ENCODE data around the gene EMP3. TPM values are rescaled to one million over a fixed set of nuclear protein-coding genes. Genes with fewer than 3 reads are reported as not detected.

The EMP3 gene
- total and polyA plus RNA-seq, 2 experiments from 2014 or later = 6.0 to 25.1 TPM

DNA sequence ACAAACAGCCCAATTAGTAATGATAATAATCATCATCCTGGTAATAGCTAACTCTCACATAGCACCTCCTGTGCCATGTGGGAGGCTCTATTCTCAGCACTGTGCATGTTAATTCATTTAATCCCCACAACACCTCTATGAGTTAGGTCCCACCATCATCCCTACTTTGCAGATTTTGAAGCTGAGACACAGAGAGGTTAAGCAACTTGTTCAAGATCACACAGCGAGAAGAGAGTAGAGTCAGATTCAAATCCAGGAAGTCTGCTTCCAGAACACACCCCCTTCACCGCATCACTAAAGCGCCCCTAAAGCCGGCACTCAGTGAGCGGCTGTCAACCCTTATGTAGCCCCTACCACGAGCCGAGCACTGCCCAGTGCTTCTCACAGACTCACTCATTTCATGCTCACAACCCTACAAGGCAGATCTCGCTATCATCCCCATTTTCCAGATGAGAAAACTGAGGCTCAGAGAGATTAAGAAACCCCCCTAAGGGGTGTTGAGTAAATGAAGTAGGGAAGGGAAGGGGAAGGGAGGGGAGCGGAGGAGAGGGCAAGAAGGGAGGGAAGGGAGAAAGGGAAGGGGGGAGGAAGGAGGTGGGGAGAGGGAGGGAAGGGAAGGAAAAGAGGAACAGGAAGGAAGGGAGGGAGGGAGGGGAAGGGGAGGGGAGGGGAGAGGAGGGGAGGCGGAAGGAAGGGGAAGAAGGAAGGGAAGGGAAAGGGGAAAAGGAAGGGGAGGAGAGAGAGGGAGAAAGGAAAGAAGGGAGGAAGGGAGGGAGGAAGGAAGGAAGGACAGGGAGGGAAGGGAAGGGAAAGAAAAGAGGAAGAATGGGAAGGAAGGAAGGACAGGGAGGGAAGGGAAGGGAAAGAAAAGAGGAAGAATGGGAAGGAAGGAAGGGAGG lies 16.4 kb downstream of the EMP3 start:
- H3K27ac Mint-ChIP-seq = no peak overlapping the region
- peaks cover 11% of the 10 kb centered on the region for H3K27me3 Mint-ChIP-seq (ENCODE audit: insufficient read depth, low read depth, poor library complexity)
- no peak overlapping the region for H3K4me2 ChIP-seq
- H3K4me3 ChIP-seq = no peak overlapping the region
- no peak for TF ChIP-seq EZH2phosphoT487 (IDR thresholded peaks at IDR 0.05; ENCODE audit: unreplicated experiment)
- TF ChIP-seq, protein P1, sequence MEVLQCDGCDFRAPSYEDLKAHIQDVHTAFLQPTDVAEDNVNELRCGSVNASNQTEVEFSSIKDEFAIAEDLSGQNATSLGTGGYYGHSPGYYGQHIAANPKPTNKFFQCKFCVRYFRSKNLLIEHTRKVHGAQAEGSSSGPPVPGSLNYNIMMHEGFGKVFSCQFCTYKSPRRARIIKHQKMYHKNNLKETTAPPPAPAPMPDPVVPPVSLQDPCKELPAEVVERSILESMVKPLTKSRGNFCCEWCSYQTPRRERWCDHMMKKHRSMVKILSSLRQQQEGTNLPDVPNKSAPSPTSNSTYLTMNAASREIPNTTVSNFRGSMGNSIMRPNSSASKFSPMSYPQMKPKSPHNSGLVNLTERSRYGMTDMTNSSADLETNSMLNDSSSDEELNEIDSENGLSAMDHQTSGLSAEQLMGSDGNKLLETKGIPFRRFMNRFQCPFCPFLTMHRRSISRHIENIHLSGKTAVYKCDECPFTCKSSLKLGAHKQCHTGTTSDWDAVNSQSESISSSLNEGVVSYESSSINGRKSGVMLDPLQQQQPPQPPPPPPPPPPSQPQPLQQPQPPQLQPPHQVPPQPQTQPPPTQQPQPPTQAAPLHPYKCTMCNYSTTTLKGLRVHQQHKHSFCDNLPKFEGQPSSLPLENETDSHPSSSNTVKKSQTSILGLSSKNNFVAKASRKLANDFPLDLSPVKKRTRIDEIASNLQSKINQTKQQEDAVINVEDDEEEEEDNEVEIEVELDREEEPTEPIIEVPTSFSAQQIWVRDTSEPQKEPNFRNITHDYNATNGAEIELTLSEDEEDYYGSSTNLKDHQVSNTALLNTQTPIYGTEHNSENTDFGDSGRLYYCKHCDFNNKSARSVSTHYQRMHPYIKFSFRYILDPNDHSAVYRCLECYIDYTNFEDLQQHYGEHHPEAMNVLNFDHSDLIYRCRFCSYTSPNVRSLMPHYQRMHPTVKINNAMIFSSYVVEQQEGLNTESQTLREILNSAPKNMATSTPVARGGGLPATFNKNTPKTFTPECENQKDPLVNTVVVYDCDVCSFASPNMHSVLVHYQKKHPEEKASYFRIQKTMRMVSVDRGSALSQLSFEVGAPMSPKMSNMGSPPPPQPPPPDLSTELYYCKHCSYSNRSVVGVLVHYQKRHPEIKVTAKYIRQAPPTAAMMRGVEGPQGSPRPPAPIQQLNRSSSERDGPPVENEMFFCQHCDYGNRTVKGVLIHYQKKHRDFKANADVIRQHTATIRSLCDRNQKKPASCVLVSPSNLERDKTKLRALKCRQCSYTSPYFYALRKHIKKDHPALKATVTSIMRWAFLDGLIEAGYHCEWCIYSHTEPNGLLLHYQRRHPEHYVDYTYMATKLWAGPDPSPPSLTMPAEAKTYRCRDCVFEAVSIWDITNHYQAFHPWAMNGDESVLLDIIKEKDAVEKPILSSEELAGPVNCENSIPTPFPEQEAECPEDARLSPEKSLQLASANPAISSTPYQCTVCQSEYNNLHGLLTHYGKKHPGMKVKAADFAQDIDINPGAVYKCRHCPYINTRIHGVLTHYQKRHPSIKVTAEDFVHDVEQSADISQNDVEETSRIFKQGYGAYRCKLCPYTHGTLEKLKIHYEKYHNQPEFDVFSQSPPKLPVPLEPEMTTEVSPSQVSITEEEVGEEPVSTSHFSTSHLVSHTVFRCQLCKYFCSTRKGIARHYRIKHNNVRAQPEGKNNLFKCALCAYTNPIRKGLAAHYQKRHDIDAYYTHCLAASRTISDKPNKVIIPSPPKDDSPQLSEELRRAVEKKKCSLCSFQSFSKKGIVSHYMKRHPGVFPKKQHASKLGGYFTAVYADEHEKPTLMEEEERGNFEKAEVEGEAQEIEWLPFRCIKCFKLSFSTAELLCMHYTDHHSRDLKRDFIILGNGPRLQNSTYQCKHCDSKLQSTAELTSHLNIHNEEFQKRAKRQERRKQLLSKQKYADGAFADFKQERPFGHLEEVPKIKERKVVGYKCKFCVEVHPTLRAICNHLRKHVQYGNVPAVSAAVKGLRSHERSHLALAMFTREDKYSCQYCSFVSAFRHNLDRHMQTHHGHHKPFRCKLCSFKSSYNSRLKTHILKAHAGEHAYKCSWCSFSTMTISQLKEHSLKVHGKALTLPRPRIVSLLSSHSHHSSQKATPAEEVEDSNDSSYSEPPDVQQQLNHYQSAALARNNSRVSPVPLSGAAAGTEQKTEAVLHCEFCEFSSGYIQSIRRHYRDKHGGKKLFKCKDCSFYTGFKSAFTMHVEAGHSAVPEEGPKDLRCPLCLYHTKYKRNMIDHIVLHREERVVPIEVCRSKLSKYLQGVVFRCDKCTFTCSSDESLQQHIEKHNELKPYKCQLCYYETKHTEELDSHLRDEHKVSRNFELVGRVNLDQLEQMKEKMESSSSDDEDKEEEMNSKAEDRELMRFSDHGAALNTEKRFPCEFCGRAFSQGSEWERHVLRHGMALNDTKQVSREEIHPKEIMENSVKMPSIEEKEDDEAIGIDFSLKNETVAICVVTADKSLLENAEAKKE (CRISPR knock-in tag; IDR thresholded peaks at IDR 0.05) = no peak
- TF ChIP-seq, protein P2, sequence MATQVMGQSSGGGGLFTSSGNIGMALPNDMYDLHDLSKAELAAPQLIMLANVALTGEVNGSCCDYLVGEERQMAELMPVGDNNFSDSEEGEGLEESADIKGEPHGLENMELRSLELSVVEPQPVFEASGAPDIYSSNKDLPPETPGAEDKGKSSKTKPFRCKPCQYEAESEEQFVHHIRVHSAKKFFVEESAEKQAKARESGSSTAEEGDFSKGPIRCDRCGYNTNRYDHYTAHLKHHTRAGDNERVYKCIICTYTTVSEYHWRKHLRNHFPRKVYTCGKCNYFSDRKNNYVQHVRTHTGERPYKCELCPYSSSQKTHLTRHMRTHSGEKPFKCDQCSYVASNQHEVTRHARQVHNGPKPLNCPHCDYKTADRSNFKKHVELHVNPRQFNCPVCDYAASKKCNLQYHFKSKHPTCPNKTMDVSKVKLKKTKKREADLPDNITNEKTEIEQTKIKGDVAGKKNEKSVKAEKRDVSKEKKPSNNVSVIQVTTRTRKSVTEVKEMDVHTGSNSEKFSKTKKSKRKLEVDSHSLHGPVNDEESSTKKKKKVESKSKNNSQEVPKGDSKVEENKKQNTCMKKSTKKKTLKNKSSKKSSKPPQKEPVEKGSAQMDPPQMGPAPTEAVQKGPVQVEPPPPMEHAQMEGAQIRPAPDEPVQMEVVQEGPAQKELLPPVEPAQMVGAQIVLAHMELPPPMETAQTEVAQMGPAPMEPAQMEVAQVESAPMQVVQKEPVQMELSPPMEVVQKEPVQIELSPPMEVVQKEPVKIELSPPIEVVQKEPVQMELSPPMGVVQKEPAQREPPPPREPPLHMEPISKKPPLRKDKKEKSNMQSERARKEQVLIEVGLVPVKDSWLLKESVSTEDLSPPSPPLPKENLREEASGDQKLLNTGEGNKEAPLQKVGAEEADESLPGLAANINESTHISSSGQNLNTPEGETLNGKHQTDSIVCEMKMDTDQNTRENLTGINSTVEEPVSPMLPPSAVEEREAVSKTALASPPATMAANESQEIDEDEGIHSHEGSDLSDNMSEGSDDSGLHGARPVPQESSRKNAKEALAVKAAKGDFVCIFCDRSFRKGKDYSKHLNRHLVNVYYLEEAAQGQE (IDR thresholded peaks at IDR 0.05; ENCODE audit: unreplicated experiment) = no peak
- TF ChIP-seq, protein P3, sequence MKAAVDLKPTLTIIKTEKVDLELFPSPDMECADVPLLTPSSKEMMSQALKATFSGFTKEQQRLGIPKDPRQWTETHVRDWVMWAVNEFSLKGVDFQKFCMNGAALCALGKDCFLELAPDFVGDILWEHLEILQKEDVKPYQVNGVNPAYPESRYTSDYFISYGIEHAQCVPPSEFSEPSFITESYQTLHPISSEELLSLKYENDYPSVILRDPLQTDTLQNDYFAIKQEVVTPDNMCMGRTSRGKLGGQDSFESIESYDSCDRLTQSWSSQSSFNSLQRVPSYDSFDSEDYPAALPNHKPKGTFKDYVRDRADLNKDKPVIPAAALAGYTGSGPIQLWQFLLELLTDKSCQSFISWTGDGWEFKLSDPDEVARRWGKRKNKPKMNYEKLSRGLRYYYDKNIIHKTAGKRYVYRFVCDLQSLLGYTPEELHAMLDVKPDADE (IDR thresholded peaks at IDR 0.05) = no peak
- no peak for TF ChIP-seq POLR2AphosphoS5 (IDR thresholded peaks at IDR 0.05; ENCODE audit: low read depth)
- TF ChIP-seq ZNF331 (CRISPR knock-in tag; IDR thresholded peaks at IDR 0.05; ENCODE audit: low read depth) = no peak
- TF ChIP-seq ZNF114 (CRISPR knock-in tag; IDR thresholded peaks at IDR 0.05) = no peak
- no peak for TF ChIP-seq JUNB (IDR thresholded peaks at IDR 0.05; ENCODE audit: unreplicated experiment)
- TF ChIP-seq EZH2 (IDR thresholded peaks at IDR 0.05; ENCODE audit: low read depth, unreplicated experiment) = no peak
- TF ChIP-seq NANOG (IDR thresholded peaks at IDR 0.05; ENCODE audit: borderline replicate concordance) = no peak
- no peak for TF ChIP-seq STAT1 (IDR thresholded peaks at IDR 0.05; ENCODE audit: unreplicated experiment)
- TF ChIP-seq, protein P4, sequence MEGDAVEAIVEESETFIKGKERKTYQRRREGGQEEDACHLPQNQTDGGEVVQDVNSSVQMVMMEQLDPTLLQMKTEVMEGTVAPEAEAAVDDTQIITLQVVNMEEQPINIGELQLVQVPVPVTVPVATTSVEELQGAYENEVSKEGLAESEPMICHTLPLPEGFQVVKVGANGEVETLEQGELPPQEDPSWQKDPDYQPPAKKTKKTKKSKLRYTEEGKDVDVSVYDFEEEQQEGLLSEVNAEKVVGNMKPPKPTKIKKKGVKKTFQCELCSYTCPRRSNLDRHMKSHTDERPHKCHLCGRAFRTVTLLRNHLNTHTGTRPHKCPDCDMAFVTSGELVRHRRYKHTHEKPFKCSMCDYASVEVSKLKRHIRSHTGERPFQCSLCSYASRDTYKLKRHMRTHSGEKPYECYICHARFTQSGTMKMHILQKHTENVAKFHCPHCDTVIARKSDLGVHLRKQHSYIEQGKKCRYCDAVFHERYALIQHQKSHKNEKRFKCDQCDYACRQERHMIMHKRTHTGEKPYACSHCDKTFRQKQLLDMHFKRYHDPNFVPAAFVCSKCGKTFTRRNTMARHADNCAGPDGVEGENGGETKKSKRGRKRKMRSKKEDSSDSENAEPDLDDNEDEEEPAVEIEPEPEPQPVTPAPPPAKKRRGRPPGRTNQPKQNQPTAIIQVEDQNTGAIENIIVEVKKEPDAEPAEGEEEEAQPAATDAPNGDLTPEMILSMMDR (conservative IDR thresholded peaks at IDR 0.05; ENCODE audit: low read depth in 2 of 2) = no peak
- no peak for TF ChIP-seq CREB1 (CRISPR knock-in tag; IDR thresholded peaks at IDR 0.05; ENCODE audit: low read depth)
- H3K9me2 ChIP-seq (ENCODE audit: insufficient read depth) = no peaks in the 10 kb centered on the region
- H3K36me3 Mint-ChIP-seq (ENCODE audit: low read depth) = no peaks in the 10 kb centered on the region
- no peaks in the 10 kb centered on the region; the same call in 2 of the 3 replicates for H3K9me3 Mint-ChIP-seq
- H3K4me3 Mint-ChIP-seq = no peak overlapping the region
- H2AFZ ChIP-seq = no peak overlapping the region
- H4K20me1 ChIP-seq (replicated peaks; ENCODE audit: insufficient read depth) = no peaks in the 10 kb centered on the region
- H3K79me2 ChIP-seq (replicated peaks; ENCODE audit: insufficient read depth) = no peaks in the 10 kb centered on the region
- H3K27ac ChIP-seq (ENCODE audit: low read depth) = no peak overlapping the region
- no peaks in the 10 kb centered on the region for H3K36me3 ChIP-seq (ENCODE audit: insufficient read depth)
- ATAC-seq = no peak
- no peak for DNase-seq (ENCODE audit: low spot score)
- no peaks in the 10 kb centered on the region for H3K27me3 ChIP-seq (ENCODE audit: insufficient read depth)
- H3K4me1 Mint-ChIP-seq = no peaks in the 10 kb centered on the region; the same call in 2 of the 3 replicates
- H3F3A ChIP-seq (replicated peaks; ENCODE audit: low read depth) = no peaks in the 10 kb centered on the region
- no peaks in the 10 kb centered on the region for H3K4me1 ChIP-seq (ENCODE audit: insufficient read depth)

Data from GM23338 (cell line).